HepG2 (cell line): Measurements from ENCODE around the gene C11orf21. TPM values are rescaled to one million over a fixed set of nuclear protein-coding genes. Genes with fewer than 3 reads are reported as not detected.

Experiments
- ATAC-seq: fragments of 200-7000 bp; cut with Tn5 transposase; 3 replicates; pipeline ENCODE4 v1.9.1; 2020; ENCODE audit warnings: mild to moderate bottlenecking, moderate library complexity
- BruUV-seq: library from RNA; stranded (reverse); fragments of 400-500 nt; replicated peaks from 2 replicates; lab custom pipeline; 2021; lab: Mats Ljungman, UMichigan
- CTCF ChIA-PET: fragments of 300-600 bp; formaldehyde crosslinking; extraction: SDS; loops from one replicate; lab custom pipeline; 2021; ENCODE audit warnings: low total read pairs, inconsistent platforms, low intra/inter-chr PET ratio; lab: Yijun Ruan, JAX
- POLR2A ChIA-PET: fragments of 350-600 bp; sonication (Branson Sonifier 250); formaldehyde crosslinking; loops from one replicate; lab custom pipeline; 2020; ENCODE audit warnings: antibody characterized with exemption, inconsistent platforms; lab: Yijun Ruan, JAX
- DNase-seq: peaks from one replicate; pipeline ENCODE4 v3.0.0-alpha.2; 2015; ENCODE audit warnings: low spot score
- FAIRE-seq: peaks from 3 replicates; lab custom pipeline; 2011; peaks lifted over from hg19 to GRCh38; lab: Jason Lieb, UNC
- H2AFZ ChIP-seq: one replicate; pipeline ENCODE4 v1.6.1; 2011; ENCODE audit warnings: low read length, inconsistent platforms
- H3K27ac ChIP-seq: fragments of 300-600 bp; 3 replicates; pipeline ENCODE4 v1.8.0; 2011; ENCODE audit warnings: mixed run types, mild to moderate bottlenecking, mixed read lengths, low read length, inconsistent platforms; ENCODE audit not compliant: insufficient read depth; ENCODE audit errors: extremely low read length
- H3K27me3 ChIP-seq, 2 experiments: fragments of 200-600 bp in 1 of 2; 2 replicates in 1 of 2; 3 replicates in 1 of 2; pipeline versions ENCODE4 v1.6.0 to v1.8.0; 2011; ENCODE audit warnings: low read length in 2 of 2, mild to moderate bottlenecking in 2 of 2, moderate library complexity in 2 of 2, inconsistent platforms in 1 of 2; ENCODE audit not compliant: insufficient read depth in 2 of 2, control insufficient read depth in 1 of 2
- H3K36me3 ChIP-seq, 2 experiments: fragments of 200-600 bp in 1 of 2; replicated peaks in 1 of 2; 2 replicates in 1 of 2; 3 replicates in 1 of 2; pipeline versions ENCODE4 v1.5.1 to v1.8.0; 2011; ENCODE audit warnings: low read length in 2 of 2, inconsistent platforms in 1 of 2; ENCODE audit not compliant: insufficient read depth in 2 of 2, control insufficient read depth in 1 of 2
- H3K4me1 ChIP-seq: 2 replicates; pipeline ENCODE4 v1.5.1; 2012; ENCODE audit warnings: low read length, inconsistent platforms; ENCODE audit not compliant: insufficient read depth
- H3K4me2 ChIP-seq: 2 replicates; pipeline ENCODE4 v1.6.0; 2011; ENCODE audit warnings: low read depth, low read length, inconsistent platforms
- H3K4me3 ChIP-seq, 3 experiments: fragments of 200-600 bp in 1 of 3; sonication (generic), shearing (Covaris generic) in 1 of 3; replicated peaks in 1 of 3; 2 replicates each; pipeline ENCODE4 v1.5.1; 2011 to 2016; ENCODE audit warnings: low read length in 3 of 3, inconsistent platforms in 2 of 3, low read depth in 2 of 3, mild to moderate bottlenecking in 2 of 3, control low read depth in 1 of 3, mixed read lengths in 1 of 3; ENCODE audit not compliant: insufficient read depth in 1 of 3
- H3K79me2 ChIP-seq: one replicate; pipeline ENCODE4 v1.6.1; 2011; ENCODE audit warnings: low read length, inconsistent platforms; ENCODE audit not compliant: insufficient read depth
- H3K9ac ChIP-seq: 2 replicates; pipeline ENCODE4 v1.6.0; 2011; ENCODE audit warnings: mild to moderate bottlenecking, low read depth, low read length, inconsistent platforms; ENCODE audit not compliant: insufficient read depth
- H3K9me3 ChIP-seq: 2 replicates; pipeline ENCODE4 v1.5.1; 2012; ENCODE audit warnings: mild to moderate bottlenecking, low read length
- H4K20me1 ChIP-seq: 2 replicates; pipeline ENCODE4 v1.6.0; 2011; ENCODE audit warnings: inconsistent platforms, mild to moderate bottlenecking, low read length, moderate library complexity; ENCODE audit not compliant: insufficient read depth
- CBX5 ChIP-seq: sonication (generic); formaldehyde crosslinking; IDR thresholded peaks from 2 replicates; pipeline ENCODE4 v1.4.0; 2020; ENCODE audit warnings: missing genetic modification reagents, borderline replicate concordance
- EP300 ChIP-seq, 3 experiments: sonication (generic) in 1 of 3; formaldehyde crosslinking in 1 of 3; IDR thresholded peaks; 2 replicates each; pipeline versions ENCODE4 v1.5.1 to v1.6.1; 2011 to 2020; ENCODE audit warnings: low read depth in 2 of 3, low read length in 2 of 3, borderline replicate concordance in 1 of 3, improper control_type of control experiment in 1 of 3, mild to moderate bottlenecking in 1 of 3, missing genetic modification reagents in 1 of 3, moderate library complexity in 1 of 3
- FOSL1 ChIP-seq: sonication (generic); formaldehyde crosslinking; IDR thresholded peaks from 2 replicates; pipeline ENCODE4 v1.9.0; 2021; ENCODE audit warnings: missing genetic modification reagents, borderline replicate concordance
- HDAC6 ChIP-seq: fragments of 200-600 bp; sonication (generic); IDR thresholded peaks from 2 replicates; pipeline ENCODE4 v1.7.0; 2017; ENCODE audit warnings: mild to moderate bottlenecking, antibody characterized with exemption, low read length, low read depth
- HOXA3 ChIP-seq: sonication (generic); formaldehyde crosslinking; IDR thresholded peaks from 2 replicates; pipeline ENCODE4 v1.5.0; 2020; ENCODE audit warnings: missing genetic modification reagents
- IKZF1 ChIP-seq: fragments of 450-650 bp; IDR thresholded peaks from 2 replicates; pipeline ENCODE4 v1.7.1; 2016
- NCOA1 ChIP-seq: sonication (generic); formaldehyde crosslinking; IDR thresholded peaks from 2 replicates; pipeline ENCODE4 v1.9.0; 2021; ENCODE audit warnings: missing genetic modification reagents
- ZBTB7B ChIP-seq: sonication (generic); formaldehyde crosslinking; IDR thresholded peaks from 2 replicates; pipeline ENCODE4 v1.4.0; 2020; ENCODE audit warnings: missing genetic modification reagents
- ZNF326 ChIP-seq: sonication (generic); formaldehyde crosslinking; IDR thresholded peaks from 2 replicates; pipeline ENCODE4 v1.4.0; 2020; ENCODE audit warnings: missing genetic modification reagents, borderline replicate concordance
- ZNF543 ChIP-seq: sonication (generic); formaldehyde crosslinking; IDR thresholded peaks from 2 replicates; pipeline ENCODE4 v1.4.0; 2020; ENCODE audit warnings: mild to moderate bottlenecking, missing genetic modification reagents
- ZNF550 ChIP-seq: sonication (generic); formaldehyde crosslinking; IDR thresholded peaks from 2 replicates; pipeline ENCODE4 v1.4.0; 2020; ENCODE audit warnings: mild to moderate bottlenecking, missing genetic modification reagents, borderline replicate concordance
- ZNF558 ChIP-seq: sonication (generic); formaldehyde crosslinking; IDR thresholded peaks from 2 replicates; pipeline ENCODE4 v1.9.0; 2022; ENCODE audit warnings: mild to moderate bottlenecking, missing genetic modification reagents, borderline replicate concordance
- WGBS: methylation state at CpG from one replicate; pipeline ENCODE4 v1.1.6; 2017; ENCODE audit warnings: low lambda C conversion rate; 5-methylcytosine and 5-hydroxymethylcytosine counted together
- in situ Hi-C: cut with HindIII; loops from 2 replicates; pipeline ENCODE4 v1.10.0; 2017; ENCODE audit warnings: low pct_unique_long_range_greater_than_20kb; ENCODE audit not compliant: extremely low pct_ligation_motif_present
- intact Hi-C: fragments of 100-400 bp; cut with micrococcal nuclease; formaldehyde crosslinking; loops from one replicate; pipeline ENCODE4 v1.10.0; 2022; ENCODE audit not compliant: unreplicated experiment
- polyA plus RNA-seq, 8 experiments: library from polyadenylated mRNA; depleted of rRNA in 3 of 8; stranded (reverse) in 7 of 8; unstranded in 1 of 8; fragments of >200 nt; fragmentation: Illumina TruSeq in 4 of 8; extraction: Trizol in 4 of 8; gene quantifications; 2 replicates each; pipeline versions ENCODE4 v1.2.1 to v1.2.3, GENCODE V29; 2011 to 2016; ENCODE audit warnings: low read depth in 4 of 8, missing spikeins in 1 of 8, mixed read lengths in 1 of 8; ENCODE audit not compliant: insufficient read depth in 1 of 8
- total RNA-seq, 5 experiments: library from RNA; depleted of rRNA; stranded (reverse); fragments of >200 nt; fragmentation: Illumina TruSeq; extraction: Trizol; gene quantifications; 2 replicates each; pipeline ENCODE4 v1.2.3, GENCODE V29; 2016; ENCODE audit warnings: low read depth in 1 of 5
- TF ChIP-seq, protein P1 (sequence below): sonication (generic); formaldehyde crosslinking; conservative IDR thresholded peaks from 2 replicates; pipeline ENCODE4 v1.8.0; 2022; ENCODE audit warnings: mild to moderate bottlenecking, moderate library complexity, missing genetic modification reagents
- TF ChIP-seq, protein P2 (sequence below): IDR thresholded peaks from 2 replicates; pipeline ENCODE4 v1.6.1; 2012; ENCODE audit warnings: low read depth, low read length, improper control_type of control experiment
- TF ChIP-seq, protein P3 (sequence below), 2 experiments: sonication (generic) in 1 of 2; formaldehyde crosslinking in 1 of 2; IDR thresholded peaks; 2 replicates each; pipeline versions ENCODE4 v1.4.0 to v1.6.1; 2018 to 2020; ENCODE audit warnings: missing genetic modification reagents in 2 of 2, borderline replicate concordance in 1 of 2, low read depth in 1 of 2, mild to moderate bottlenecking in 1 of 2, missing biosample characterization in 1 of 2
- TF ChIP-seq, protein P4 (sequence below): sonication (generic); formaldehyde crosslinking; IDR thresholded peaks from 2 replicates; pipeline ENCODE4 v1.4.0; 2020; ENCODE audit warnings: mild to moderate bottlenecking, missing genetic modification reagents
- TF ChIP-seq, protein P5 (sequence below): sonication (generic); formaldehyde crosslinking; IDR thresholded peaks from 2 replicates; pipeline ENCODE4 v1.8.0; 2023; ENCODE audit warnings: mild to moderate bottlenecking, missing genetic modification reagents

The C11orf21 gene
- total and polyA plus RNA-seq, 2 of the 13 experiments (the other 11 are each of a cell fraction or from before 2014, with no cell fraction given), result 0.08 TPM; not detected in 1

DNA sequence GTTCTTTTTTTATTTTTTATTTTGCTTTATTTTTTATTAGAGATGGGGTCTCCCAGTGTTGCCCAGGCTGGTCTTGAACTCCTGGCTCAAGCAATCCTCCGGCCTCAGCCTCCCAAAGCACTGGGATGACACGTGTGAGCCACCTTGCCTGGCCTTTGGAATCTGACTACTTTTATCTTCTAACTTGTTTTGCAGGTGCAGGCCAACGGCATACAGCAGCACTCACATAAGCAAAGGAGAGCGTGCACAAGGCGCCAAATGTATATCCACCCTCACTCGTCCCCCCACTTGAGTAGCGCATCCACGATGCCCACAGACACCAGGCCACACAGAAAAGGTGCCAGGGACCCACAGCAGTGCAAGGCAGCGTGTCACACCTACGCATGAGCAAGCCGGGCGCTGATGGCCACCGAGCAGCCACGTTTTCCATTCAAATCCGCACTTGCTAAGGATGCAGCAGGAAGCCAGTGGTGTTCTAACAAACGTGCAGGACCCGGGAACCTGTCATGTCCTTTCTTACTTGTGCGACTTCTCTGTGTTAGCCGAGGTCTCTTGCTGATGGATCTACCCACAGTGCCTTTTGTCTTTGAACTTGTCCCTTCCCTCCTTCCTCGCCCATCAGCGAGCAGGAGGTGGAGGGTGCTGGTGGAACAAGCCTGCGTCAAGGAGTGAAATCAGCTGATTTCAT is 37.2 kb downstream of the C11orf21 start:
- H3K79me2 ChIP-seq, result no peaks in the 10 kb centered on the region
- no peaks in the 10 kb centered on the region for H4K20me1 ChIP-seq
- in situ Hi-C loops (no loop called here), intact Hi-C loops (loop anchor here (10.0 kb wide), 1 partner anchor 50 kb away; no protein-coding TSS in a partner anchor)
- H2AFZ ChIP-seq, result no peak overlapping the region
- no peak overlapping the region for H3K9ac ChIP-seq
- no peak overlapping the region for H3K4me2 ChIP-seq
- no peak for FAIRE-seq
- peaks cover 10% of the 10 kb centered on the region; the same call in 1 of the 2 replicates for H3K4me1 ChIP-seq
- peaks cover 7 to 61% of the 10 kb centered on the region in 2 experiments; a peak in 4 of 5 replicates for H3K27me3 ChIP-seq
- no TSS peak for BruUV-seq
- WGBS, result 45% methylated on average over 18 of the region's 22 CpGs
- H3K9me3 ChIP-seq, result no peaks in the 10 kb centered on the region
- no peak for ATAC-seq
- H3K27ac ChIP-seq, result no peak overlapping the region
- ChIA-PET POLR2A (no interaction called here), CTCF (no interaction called here)
- no peak overlapping the region for H3K4me3 ChIP-seq
- H3K36me3 ChIP-seq, result no peaks in the 10 kb centered on the region
- DNase-seq, result no peak
- TF ChIP-seq FOSL1 (CRISPR knock-in tag), result no peak
- no peak for TF ChIP-seq ZNF326 (CRISPR knock-in tag)
- TF ChIP-seq ZNF543, result no peak
- TF ChIP-seq EP300 (IDR thresholded peaks at IDR 0.05; ENCODE audit: low read depth in 2 of 2, low read length in 2 of 2), result no peak
- TF ChIP-seq EP300 (CRISPR knock-in tag; IDR thresholded peaks at IDR 0.05; ENCODE audit: borderline replicate concordance), result no peak
- TF ChIP-seq ZNF550 (CRISPR knock-in tag), result no peak
- TF ChIP-seq, protein P1, sequence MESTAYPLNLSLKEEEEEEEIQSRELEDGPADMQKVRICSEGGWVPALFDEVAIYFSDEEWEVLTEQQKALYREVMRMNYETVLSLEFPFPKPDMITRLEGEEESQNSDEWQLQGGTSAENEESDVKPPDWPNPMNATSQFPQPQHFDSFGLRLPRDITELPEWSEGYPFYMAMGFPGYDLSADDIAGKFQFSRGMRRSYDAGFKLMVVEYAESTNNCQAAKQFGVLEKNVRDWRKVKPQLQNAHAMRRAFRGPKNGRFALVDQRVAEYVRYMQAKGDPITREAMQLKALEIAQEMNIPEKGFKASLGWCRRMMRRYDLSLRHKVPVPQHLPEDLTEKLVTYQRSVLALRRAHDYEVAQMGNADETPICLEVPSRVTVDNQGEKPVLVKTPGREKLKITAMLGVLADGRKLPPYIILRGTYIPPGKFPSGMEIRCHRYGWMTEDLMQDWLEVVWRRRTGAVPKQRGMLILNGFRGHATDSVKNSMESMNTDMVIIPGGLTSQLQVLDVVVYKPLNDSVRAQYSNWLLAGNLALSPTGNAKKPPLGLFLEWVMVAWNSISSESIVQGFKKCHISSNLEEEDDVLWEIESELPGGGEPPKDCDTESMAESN (CRISPR knock-in tag), result no peak
- TF ChIP-seq, protein P2, sequence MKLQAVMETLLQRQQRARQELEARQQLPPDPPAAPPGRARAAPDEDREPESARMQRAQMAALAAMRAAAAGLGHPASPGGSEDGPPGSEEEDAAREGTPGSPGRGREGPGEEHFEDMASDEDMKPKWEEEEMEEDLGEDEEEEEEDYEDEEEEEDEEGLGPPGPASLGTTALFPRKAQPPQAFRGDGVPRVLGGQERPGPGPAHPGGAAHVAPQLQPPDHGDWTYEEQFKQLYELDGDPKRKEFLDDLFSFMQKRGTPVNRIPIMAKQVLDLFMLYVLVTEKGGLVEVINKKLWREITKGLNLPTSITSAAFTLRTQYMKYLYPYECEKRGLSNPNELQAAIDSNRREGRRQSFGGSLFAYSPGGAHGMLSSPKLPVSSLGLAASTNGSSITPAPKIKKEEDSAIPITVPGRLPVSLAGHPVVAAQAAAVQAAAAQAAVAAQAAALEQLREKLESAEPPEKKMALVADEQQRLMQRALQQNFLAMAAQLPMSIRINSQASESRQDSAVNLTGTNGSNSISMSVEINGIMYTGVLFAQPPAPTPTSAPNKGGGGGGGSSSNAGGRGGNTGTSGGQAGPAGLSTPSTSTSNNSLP, result no peak
- no peak for TF ChIP-seq IKZF1
- TF ChIP-seq HOXA3 (CRISPR knock-in tag), result no peak
- no peak for TF ChIP-seq NCOA1
- TF ChIP-seq CBX5 (CRISPR knock-in tag), result no peak
- TF ChIP-seq, protein P3, sequence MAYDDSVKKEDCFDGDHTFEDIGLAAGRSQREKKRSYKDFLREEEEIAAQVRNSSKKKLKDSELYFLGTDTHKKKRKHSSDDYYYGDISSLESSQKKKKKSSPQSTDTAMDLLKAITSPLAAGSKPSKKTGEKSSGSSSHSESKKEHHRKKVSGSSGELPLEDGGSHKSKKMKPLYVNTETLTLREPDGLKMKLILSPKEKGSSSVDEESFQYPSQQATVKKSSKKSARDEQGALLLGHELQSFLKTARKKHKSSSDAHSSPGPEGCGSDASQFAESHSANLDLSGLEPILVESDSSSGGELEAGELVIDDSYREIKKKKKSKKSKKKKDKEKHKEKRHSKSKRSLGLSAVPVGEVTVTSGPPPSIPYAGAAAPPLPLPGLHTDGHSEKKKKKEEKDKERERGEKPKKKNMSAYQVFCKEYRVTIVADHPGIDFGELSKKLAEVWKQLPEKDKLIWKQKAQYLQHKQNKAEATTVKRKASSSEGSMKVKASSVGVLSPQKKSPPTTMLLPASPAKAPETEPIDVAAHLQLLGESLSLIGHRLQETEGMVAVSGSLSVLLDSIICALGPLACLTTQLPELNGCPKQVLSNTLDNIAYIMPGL (CRISPR knock-in tag; IDR thresholded peaks at IDR 0.05; ENCODE audit: borderline replicate concordance in 1 of 2, low read depth in 1 of 2), result no peak
- TF ChIP-seq, protein P4, sequence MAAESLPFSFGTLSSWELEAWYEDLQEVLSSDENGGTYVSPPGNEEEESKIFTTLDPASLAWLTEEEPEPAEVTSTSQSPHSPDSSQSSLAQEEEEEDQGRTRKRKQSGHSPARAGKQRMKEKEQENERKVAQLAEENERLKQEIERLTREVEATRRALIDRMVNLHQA (CRISPR knock-in tag), result no peak
- no peak for TF ChIP-seq ZBTB7B
- TF ChIP-seq, protein P5, sequence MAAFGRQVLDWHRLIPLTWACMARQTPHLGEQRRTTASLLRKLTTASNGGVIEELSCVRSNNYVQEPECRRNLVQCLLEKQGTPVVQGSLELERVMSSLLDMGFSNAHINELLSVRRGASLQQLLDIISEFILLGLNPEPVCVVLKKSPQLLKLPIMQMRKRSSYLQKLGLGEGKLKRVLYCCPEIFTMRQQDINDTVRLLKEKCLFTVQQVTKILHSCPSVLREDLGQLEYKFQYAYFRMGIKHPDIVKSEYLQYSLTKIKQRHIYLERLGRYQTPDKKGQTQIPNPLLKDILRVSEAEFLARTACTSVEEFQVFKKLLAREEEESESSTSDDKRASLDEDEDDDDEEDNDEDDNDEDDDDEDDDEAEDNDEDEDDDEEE (CRISPR knock-in tag), result no peak
- TF ChIP-seq HDAC6, result no peak
- TF ChIP-seq ZNF558 (CRISPR knock-in tag), result no peak
